ENCODE measurements around the gene ZFP82. TPM values are rescaled to one million over a fixed set of nuclear protein-coding genes. Genes with fewer than 3 reads are reported as not detected.

The ZFP82 gene
- total and polyA plus RNA-seq, 2 donors (not counting 3 experiments of a cell fraction or from before 2014, with no cell fraction given), result 1.8 to 3.9 TPM

GRCh38 chr19:36363845-36364244, 54.6 kb downstream of the ZFP82 start:
- ChIA-PET POLR2A (no interaction called here), CTCF (no interaction called here)
- no TSS peak for BruUV-seq (replicated peaks)
- DNase-seq (ENCODE audit: low read depth, low spot score) (no peak), FAIRE-seq (no peak)
- H3K27ac ChIP-seq (ENCODE audit: insufficient read depth, low read depth, low read length), result no peak overlapping the region
- TF ChIP-seq POLR2A (IDR thresholded peaks at IDR 0.05; ENCODE audit: low read depth, low read length), result no peak
- TF ChIP-seq MAX (IDR thresholded peaks at IDR 0.05; ENCODE audit: insufficient read depth, insufficient read length), result no peak
- no peak for TF ChIP-seq FOS (IDR thresholded peaks at IDR 0.05; ENCODE audit: borderline replicate concordance, insufficient read depth, low read length)
- no peak for TF ChIP-seq GATA2 (IDR thresholded peaks at IDR 0.05; ENCODE audit: insufficient read depth, insufficient read length, low read depth, low read length)
- TF ChIP-seq CTCF (IDR thresholded peaks at IDR 0.05; ENCODE audit: extremely low read depth in 1 of 2, insufficient read depth in 1 of 2, low read depth in 1 of 2, low read length in 2 of 2), result no peak
- TF ChIP-seq EZH2 (IDR thresholded peaks at IDR 0.05; ENCODE audit: borderline replicate concordance, low read depth, low read length, severe bottlenecking), result no peak
- no peak for TF ChIP-seq POLR2AphosphoS5 (IDR thresholded peaks at IDR 0.05; ENCODE audit: insufficient read depth, low read depth, low read length)
- no peak for TF ChIP-seq JUN (IDR thresholded peaks at IDR 0.05; ENCODE audit: borderline replicate concordance, insufficient read depth, insufficient read length, low read depth)
- TF ChIP-seq MYC (IDR thresholded peaks at IDR 0.05; ENCODE audit: low read depth, low read length), result no peak
- no peaks in the 10 kb centered on the region for H3K9me1 ChIP-seq (replicated peaks; ENCODE audit: control insufficient read depth, extremely low read depth, insufficient read depth, low read length)
- H3K27me3 ChIP-seq (ENCODE audit: control insufficient read depth in 2 of 2, insufficient read depth in 2 of 2, low read length in 2 of 2), result no peaks in the 10 kb centered on the region
- H2AFZ ChIP-seq (ENCODE audit: low read depth, low read length), result no peak overlapping the region
- intact Hi-C loops (cut with micrococcal nuclease) (no loop called here), dilution Hi-C loops (cut with MboI; ENCODE audit: extremely low pct_ligation_motif_present, low sequenced_read_pairs) (no loop called here)
- H3K9me3 ChIP-seq (replicated peaks; ENCODE audit: control insufficient read depth, insufficient read depth, low read length), result no peaks in the 10 kb centered on the region
- no peaks in the 10 kb centered on the region for H3K4me1 ChIP-seq (ENCODE audit: control insufficient read depth, extremely low read depth, insufficient read depth, low read length)
- no peak overlapping the region for H3K9ac ChIP-seq (replicated peaks; ENCODE audit: extremely low read depth, insufficient read depth, low read length)
- peaks cover 0 to 3% of the 10 kb centered on the region in 2 experiments for H3K36me3 ChIP-seq (ENCODE audit: control insufficient read depth in 2 of 2, extremely low read depth in 1 of 2, insufficient read depth in 2 of 2, low read length in 2 of 2)
- no peak overlapping the region for H3K4me2 ChIP-seq (ENCODE audit: insufficient read depth, low read length)
- H4K20me1 ChIP-seq (replicated peaks; ENCODE audit: control insufficient read depth, extremely low read depth, insufficient read depth, low read length), result no peaks in the 10 kb centered on the region
- no peak overlapping the region for H3K4me3 ChIP-seq (replicated peaks in 1 of 3; ENCODE audit: insufficient read depth in 1 of 3, low read depth in 1 of 3, low read length in 3 of 3)
- no peaks in the 10 kb centered on the region for H3K79me2 ChIP-seq (ENCODE audit: control insufficient read depth, insufficient read depth, low read length)

Other genes with a start within 250 kb of the ZFP82 start
- 3.1 and 3.6 TPM in 2 replicates for gene ZNF565, start 204.0 kb downstream of the ZFP82 start, total RNA-seq
- gene ZNF565, start 204.0 kb downstream of the ZFP82 start, polyA plus RNA-seq, result 1.4 and 1.8 TPM in 2 replicates
- gene ZNF146, start 203.5 kb downstream of the ZFP82 start, total RNA-seq, result 63.3 and 65.9 TPM in 2 replicates
- 9.7 and 17.8 TPM in 2 replicates for gene ZNF146, start 203.5 kb downstream of the ZFP82 start, polyA plus RNA-seq
- gene ZFP14, start 39.4 kb downstream of the ZFP82 start, total RNA-seq, result 2.6 and 3.1 TPM in 2 replicates
- gene ZFP14, start 39.4 kb downstream of the ZFP82 start, polyA plus RNA-seq, result 0.33 and 0.59 TPM in 2 replicates
- 8.3 and 8.5 TPM in 2 replicates for gene ZNF566, start 70.9 kb upstream of the ZFP82 start, total RNA-seq
- gene ZNF566, start 70.9 kb upstream of the ZFP82 start, polyA plus RNA-seq, result 4.0 and 4.7 TPM in 2 replicates
- gene ZNF260, start 109.6 kb upstream of the ZFP82 start, total RNA-seq, result 10.5 and 13.9 TPM in 2 replicates
- 2.4 and 2.7 TPM in 2 replicates for gene ZNF260, start 109.6 kb upstream of the ZFP82 start, polyA plus RNA-seq
- gene ZNF529, start 154.6 kb upstream of the ZFP82 start, total RNA-seq, result 5.3 and 8.4 TPM in 2 replicates
- gene ZNF529, start 154.6 kb upstream of the ZFP82 start, polyA plus RNA-seq, result 4.1 and 4.9 TPM in 2 replicates
- 4.2 and 4.3 TPM in 2 replicates for gene ZNF382, start 186.7 kb upstream of the ZFP82 start, total RNA-seq
- 1.4 and 1.8 TPM in 2 replicates for gene ZNF382, start 186.7 kb upstream of the ZFP82 start, polyA plus RNA-seq
- gene ZNF461, start 248.2 kb upstream of the ZFP82 start, total RNA-seq, result 6.8 and 7.0 TPM in 2 replicates
- gene ZNF461, start 248.2 kb upstream of the ZFP82 start, polyA plus RNA-seq, result 1.1 and 2.4 TPM in 2 replicates

Measured in endothelial cell of umbilical vein (primary cell).